ENCODE measurements around the gene STPG3. TPM values are rescaled to one million over a fixed set of nuclear protein-coding genes. Genes with fewer than 3 reads are reported as not detected.

The STPG3 gene
- total and polyA plus RNA-seq, 2 of the 8 experiments (the other 6 are each of a cell fraction or from before 2014, with no cell fraction given), result not detected

- TF ChIP-seq POLR2AphosphoS5 (IDR thresholded peaks at IDR 0.05; ENCODE audit: low read depth, low read length) (peak; percentile 32), SP1 (IDR thresholded peaks at IDR 0.05; ENCODE audit: low read depth, low read length) (no peak), FOSL1 (IDR thresholded peaks at IDR 0.05; ENCODE audit: insufficient read depth, low read depth, low read length) (no peak), NANOG (IDR thresholded peaks at IDR 0.05; ENCODE audit: insufficient read depth, low read depth, low read length, poor library complexity, severe bottlenecking) (no peak), CHD2 (IDR thresholded peaks at IDR 0.05; ENCODE audit: low read length) (no peak), POU5F1 (IDR thresholded peaks at IDR 0.05; ENCODE audit: low read depth, low read length) (no peak), KDM4A (IDR thresholded peaks at IDR 0.05; ENCODE audit: low read depth, low read length, severe bottlenecking) (peak; percentile 23), PHF8 (conservative IDR thresholded peaks at IDR 0.05; ENCODE audit: low read depth, low read length) (0 out of 2 replicates have a peak, but pooled peaks have one; percentile 28), BCL11A (IDR thresholded peaks at IDR 0.05; ENCODE audit: low read depth in 2 of 2, low read length in 2 of 2) (no peak), YY1 (IDR thresholded peaks at IDR 0.05; ENCODE audit: low read depth, low read length) (no peak; the same call in 1 of the 2 replicates), CHD1 (IDR thresholded peaks at IDR 0.05; ENCODE audit: low read depth, low read length) (no peak), GABPA (IDR thresholded peaks at IDR 0.05; ENCODE audit: borderline replicate concordance, insufficient read depth, low read length) (no peak; the same call in none of the 2 replicates), EP300 (IDR thresholded peaks at IDR 0.05; ENCODE audit: borderline replicate concordance in 1 of 2, low read depth in 2 of 2, low read length in 2 of 2) (no peak), HDAC6 (IDR thresholded peaks at IDR 0.05; ENCODE audit: low read depth, low read length) (no peak), POLR2A (IDR thresholded peaks at IDR 0.05; ENCODE audit: control extremely low read depth in 1 of 2, low read depth in 2 of 2, low read length in 2 of 2) (no peak; a peak in 1 of 3 replicates), SP2 (IDR thresholded peaks at IDR 0.05; ENCODE audit: low read length) (no peak), EZH2 (IDR thresholded peaks at IDR 0.05; ENCODE audit: low read depth, low read length, severe bottlenecking) (no peak), JUN (IDR thresholded peaks at IDR 0.05; ENCODE audit: low read depth, low read length) (no peak), JUND (IDR thresholded peaks at IDR 0.05; ENCODE audit: low read length) (no peak)
- TF ChIP-seq, protein P1, sequence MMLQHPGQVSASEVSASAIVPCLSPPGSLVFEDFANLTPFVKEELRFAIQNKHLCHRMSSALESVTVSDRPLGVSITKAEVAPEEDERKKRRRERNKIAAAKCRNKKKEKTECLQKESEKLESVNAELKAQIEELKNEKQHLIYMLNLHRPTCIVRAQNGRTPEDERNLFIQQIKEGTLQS (IDR thresholded peaks at IDR 0.05; ENCODE audit: insufficient read depth, low read depth, low read length), result no peak
- TF ChIP-seq, protein P2, sequence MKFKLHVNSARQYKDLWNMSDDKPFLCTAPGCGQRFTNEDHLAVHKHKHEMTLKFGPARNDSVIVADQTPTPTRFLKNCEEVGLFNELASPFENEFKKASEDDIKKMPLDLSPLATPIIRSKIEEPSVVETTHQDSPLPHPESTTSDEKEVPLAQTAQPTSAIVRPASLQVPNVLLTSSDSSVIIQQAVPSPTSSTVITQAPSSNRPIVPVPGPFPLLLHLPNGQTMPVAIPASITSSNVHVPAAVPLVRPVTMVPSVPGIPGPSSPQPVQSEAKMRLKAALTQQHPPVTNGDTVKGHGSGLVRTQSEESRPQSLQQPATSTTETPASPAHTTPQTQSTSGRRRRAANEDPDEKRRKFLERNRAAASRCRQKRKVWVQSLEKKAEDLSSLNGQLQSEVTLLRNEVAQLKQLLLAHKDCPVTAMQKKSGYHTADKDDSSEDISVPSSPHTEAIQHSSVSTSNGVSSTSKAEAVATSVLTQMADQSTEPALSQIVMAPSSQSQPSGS (IDR thresholded peaks at IDR 0.05; ENCODE audit: low read length), result no peak
These were observed 50.2 kb downstream of the STPG3 start (continued) for GRCh38 chr9:137301081-137301947.

All from H1 (cell line).